ENCODE measurements around the gene CDK6.

The CDK6 gene

GRCh38 chr7:92633211-92633906 is 203.0 kb downstream of the CDK6 start:
- peaks cover 3% of the 10 kb centered on the region for H3K9me3 Mint-ChIP-seq
- peaks cover 12% of the 10 kb centered on the region for H3K36me3 Mint-ChIP-seq (ENCODE audit: low read depth)
- peak overlapping the region; percentile 62 to 83 (median 69) for H3K27ac Mint-ChIP-seq
- H3K27me3 Mint-ChIP-seq (ENCODE audit: low read depth) = no peaks in the 10 kb centered on the region
- H3K4me3 Mint-ChIP-seq = peak overlapping the region in 1 of 3 experiments; percentile 38
- no peak for TF ChIP-seq CTCF (IDR thresholded peaks at IDR 0.05; ENCODE audit: unreplicated experiment in 3 of 3)
- H3K4me1 Mint-ChIP-seq = peaks cover 30% of the 10 kb centered on the region

GRCh38 chr7:92632791-92633190 is 203.6 kb downstream of the CDK6 start:
- no peaks in the 10 kb centered on the region for H3K27me3 Mint-ChIP-seq (ENCODE audit: low read depth)
- TF ChIP-seq CTCF (IDR thresholded peaks at IDR 0.05; ENCODE audit: unreplicated experiment in 3 of 3) = no peak
- peaks cover 18% of the 10 kb centered on the region for H3K36me3 Mint-ChIP-seq (ENCODE audit: low read depth)
- H3K4me1 Mint-ChIP-seq = peaks cover 30% of the 10 kb centered on the region
- H3K4me3 Mint-ChIP-seq = no peak overlapping the region
- peak overlapping the region; percentile 62 to 83 (median 69) for H3K27ac Mint-ChIP-seq
- peaks cover 3% of the 10 kb centered on the region for H3K9me3 Mint-ChIP-seq

GRCh38 chr7:92631850-92632487 is 204.4 kb downstream of the CDK6 start:
- peaks cover 3% of the 10 kb centered on the region for H3K9me3 Mint-ChIP-seq

GRCh38 chr7:92631067-92631849 is 205.1 kb downstream of the CDK6 start:
- no peak for TF ChIP-seq CTCF (IDR thresholded peaks at IDR 0.05; ENCODE audit: unreplicated experiment in 3 of 3)
- Mint-ChIP-seq H3K9me3 (peaks cover 3% of the 10 kb centered on the region), H3K4me1 (peaks cover 30% of the 10 kb centered on the region), H3K27me3 (ENCODE audit: low read depth) (no peaks in the 10 kb centered on the region), H3K27ac (peak overlapping the region in 2 of 3 experiments; percentile 16 to 45), H3K4me3 (no peak overlapping the region), H3K36me3 (ENCODE audit: low read depth) (peaks cover 29% of the 10 kb centered on the region)

More at GRCh38 chr7:92631850-92632487, 204.4 kb downstream of the CDK6 start:
- Mint-ChIP-seq H3K36me3 (ENCODE audit: low read depth) (peaks cover 23% of the 10 kb centered on the region), H3K4me1 (peaks cover 30% of the 10 kb centered on the region), H3K27ac (peak overlapping the region in 2 of 3 experiments; percentile 16 to 45), H3K27me3 (ENCODE audit: low read depth) (no peaks in the 10 kb centered on the region), H3K4me3 (no peak overlapping the region)
- TF ChIP-seq CTCF (IDR thresholded peaks at IDR 0.05; ENCODE audit: unreplicated experiment in 3 of 3) = no peak

- H3K9me3 Mint-ChIP-seq = peaks cover 3% of the 10 kb centered on the region
- H3K4me3 Mint-ChIP-seq = no peak overlapping the region
- no peak for TF ChIP-seq CTCF (IDR thresholded peaks at IDR 0.05; ENCODE audit: unreplicated experiment in 3 of 3)
- H3K27me3 Mint-ChIP-seq (ENCODE audit: low read depth) = no peaks in the 10 kb centered on the region
- H3K27ac Mint-ChIP-seq = no peak overlapping the region
- H3K36me3 Mint-ChIP-seq (ENCODE audit: low read depth) = peaks cover 36% of the 10 kb centered on the region
- H3K4me1 Mint-ChIP-seq = peaks cover 27% of the 10 kb centered on the region
These were observed 206.6 kb downstream of the CDK6 start for GRCh38 chr7:92629779-92630178.
